Upper lobe of right lung (tissue), 1 donor: ENCODE data around the gene RUNX1. TPM values are rescaled to one million over a fixed set of nuclear protein-coding genes. Genes with fewer than 3 reads are reported as not detected.

Source experiments
- ATAC-seq: fragments of 200-7000 bp; cut with Tn5 transposase; one replicate; pipeline ENCODE4 v1.9.1; 2020; ENCODE audit warnings: mild to moderate bottlenecking, moderate library complexity
- DNase-seq: peaks from one replicate; pipeline ENCODE4 v3.0.0-alpha.2; 2020
- H3K27ac ChIP-seq: fragments of 200-600 bp; one replicate; pipeline ENCODE4 v1.8.0; 2022
- H3K27me3 ChIP-seq: fragments of 200-600 bp; one replicate; pipeline ENCODE4 v1.8.0; 2022; ENCODE audit warnings: mild to moderate bottlenecking
- H3K36me3 ChIP-seq: fragments of 200-600 bp; one replicate; pipeline ENCODE4 v1.8.0; 2022
- H3K4me1 ChIP-seq: fragments of 200-600 bp; one replicate; pipeline ENCODE4 v1.8.0; 2022
- H3K4me3 ChIP-seq: fragments of 200-600 bp; one replicate; pipeline ENCODE4 v1.8.0; 2022; ENCODE audit warnings: mild to moderate bottlenecking
- H3K9me3 ChIP-seq: fragments of 200-600 bp; one replicate; pipeline ENCODE4 v1.8.0; 2022
- intact Hi-C: fragments of 100-400 bp; cut with DNase I; formaldehyde crosslinking; loops from one replicate; pipeline ENCODE4 v1.11.0; 2022
- total RNA-seq: library from RNA; stranded (reverse); fragmentation: NEBNext Ultra II Directional; extraction: Animal tissue kit (Norgen Biotek cat#: 25700); gene quantifications from one replicate; pipeline ENCODE4 v1.2.1, GENCODE V29; 2021
- TF ChIP-seq, protein P1 (sequence below): fragments of 200-600 bp; IDR thresholded peaks from one replicate; pipeline ENCODE4 v1.8.0; 2022; ENCODE audit warnings: antibody characterized with exemption
- donor health status: DM: no; HTN: yes; CAD: no; lungs with severe emphysema.

RUNX1 gene
- total RNA-seq, 1 donor from 2014 or later: 86.9 TPM

DNA sequence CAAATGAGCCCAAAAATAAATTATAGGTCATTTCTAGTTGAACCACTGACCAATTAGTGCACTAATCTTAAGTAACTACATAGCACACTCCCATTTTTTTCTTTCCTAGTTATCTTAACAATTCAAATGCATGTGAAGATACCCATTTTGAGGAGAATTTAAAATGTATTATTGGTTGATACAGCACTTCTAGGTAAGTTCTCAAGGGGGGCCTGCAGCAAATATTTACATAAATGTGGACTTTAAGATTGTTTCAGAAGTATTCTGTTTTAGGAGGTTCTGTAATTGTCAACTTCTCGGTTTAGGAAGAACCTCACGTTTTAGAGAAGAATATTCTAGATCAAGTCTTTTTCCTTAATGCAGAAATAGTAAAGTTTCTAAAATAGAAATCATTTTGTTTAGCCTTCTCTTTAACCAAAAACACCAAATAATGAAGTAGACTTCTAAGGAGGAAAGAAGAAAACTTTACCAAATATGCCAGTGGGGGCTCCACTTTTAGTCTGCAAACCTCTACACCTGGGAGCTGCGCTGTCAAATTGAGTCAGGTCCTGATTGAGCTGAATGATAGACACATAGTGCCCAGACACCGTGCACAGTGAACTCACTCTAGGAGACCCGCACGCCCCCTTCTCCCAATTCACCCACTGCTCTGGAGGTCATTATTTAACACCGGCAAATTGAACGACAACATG, 144.4 kb downstream of the RUNX1 start:
- Histone ChIP-seq H3K4me3 (no peak overlapping the region), H3K9me3 (no peaks in the 10 kb centered on the region), H3K36me3 (no peaks in the 10 kb centered on the region), H3K27ac (no peak overlapping the region), H3K27me3 (no peaks in the 10 kb centered on the region), H3K4me1 (peaks cover 9% of the 10 kb centered on the region)
- DNase-seq (no peak), ATAC-seq (no peak)
- intact Hi-C loops: no loop called here
- TF ChIP-seq, protein P1, sequence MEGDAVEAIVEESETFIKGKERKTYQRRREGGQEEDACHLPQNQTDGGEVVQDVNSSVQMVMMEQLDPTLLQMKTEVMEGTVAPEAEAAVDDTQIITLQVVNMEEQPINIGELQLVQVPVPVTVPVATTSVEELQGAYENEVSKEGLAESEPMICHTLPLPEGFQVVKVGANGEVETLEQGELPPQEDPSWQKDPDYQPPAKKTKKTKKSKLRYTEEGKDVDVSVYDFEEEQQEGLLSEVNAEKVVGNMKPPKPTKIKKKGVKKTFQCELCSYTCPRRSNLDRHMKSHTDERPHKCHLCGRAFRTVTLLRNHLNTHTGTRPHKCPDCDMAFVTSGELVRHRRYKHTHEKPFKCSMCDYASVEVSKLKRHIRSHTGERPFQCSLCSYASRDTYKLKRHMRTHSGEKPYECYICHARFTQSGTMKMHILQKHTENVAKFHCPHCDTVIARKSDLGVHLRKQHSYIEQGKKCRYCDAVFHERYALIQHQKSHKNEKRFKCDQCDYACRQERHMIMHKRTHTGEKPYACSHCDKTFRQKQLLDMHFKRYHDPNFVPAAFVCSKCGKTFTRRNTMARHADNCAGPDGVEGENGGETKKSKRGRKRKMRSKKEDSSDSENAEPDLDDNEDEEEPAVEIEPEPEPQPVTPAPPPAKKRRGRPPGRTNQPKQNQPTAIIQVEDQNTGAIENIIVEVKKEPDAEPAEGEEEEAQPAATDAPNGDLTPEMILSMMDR: no peak

DNA sequence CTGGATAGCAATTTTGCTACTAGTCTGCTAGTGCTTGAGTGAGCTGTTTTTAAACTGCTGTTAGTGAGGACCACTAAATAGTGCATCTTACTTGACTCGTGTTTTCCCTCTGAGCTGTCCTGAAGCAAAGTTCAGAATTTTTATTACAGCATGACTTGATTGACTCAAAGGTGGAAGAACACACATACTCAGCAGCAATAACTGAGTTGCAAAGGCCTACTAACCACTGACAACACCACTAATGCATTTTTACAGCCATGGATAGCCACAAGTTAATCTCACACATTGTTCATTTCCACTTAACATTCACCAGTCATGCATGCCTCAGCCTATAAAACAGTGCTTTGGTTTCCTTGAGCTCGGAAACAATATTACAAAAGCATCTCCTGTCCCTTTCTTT, 148.7 kb downstream of the RUNX1 start:
- no peak for ATAC-seq
- intact Hi-C loops: no loop called here
- TF ChIP-seq, protein P1: no peak

DNA sequence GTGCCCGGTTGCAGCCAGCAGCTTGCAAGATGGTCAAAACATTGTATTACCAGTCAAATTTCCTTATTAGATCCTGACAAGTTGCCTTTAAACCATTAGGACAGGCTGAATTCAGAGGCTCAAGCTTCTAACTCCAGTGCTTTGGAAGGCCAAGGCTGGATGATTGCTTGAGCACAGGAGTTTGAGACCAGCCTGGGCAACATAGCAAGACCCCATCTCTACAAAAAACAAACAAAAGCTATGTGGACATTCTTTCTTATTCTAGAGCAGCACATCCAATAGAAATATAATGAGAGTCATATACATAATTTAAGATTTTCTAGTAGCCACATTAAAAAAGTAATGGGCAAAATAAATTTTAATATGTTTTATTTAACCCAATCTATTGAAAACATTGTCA, 149.3 kb downstream of the RUNX1 start:
- TF ChIP-seq, protein P1: no peak
- intact Hi-C loops: no loop called here
- no peak for DNase-seq
- no peak for ATAC-seq
- Histone ChIP-seq H3K27me3 (no peaks in the 10 kb centered on the region), H3K4me3 (no peak overlapping the region), H3K9me3 (no peaks in the 10 kb centered on the region), H3K27ac (no peak overlapping the region), H3K4me1 (no peaks in the 10 kb centered on the region), H3K36me3 (no peaks in the 10 kb centered on the region)

More for the DNA sequence above, 148.7 kb downstream of the RUNX1 start:
- Histone ChIP-seq H3K4me1 (no peaks in the 10 kb centered on the region), H3K4me3 (no peak overlapping the region), H3K36me3 (no peaks in the 10 kb centered on the region), H3K9me3 (no peaks in the 10 kb centered on the region), H3K27me3 (no peaks in the 10 kb centered on the region), H3K27ac (no peak overlapping the region)
- no peak for DNase-seq

DNA sequence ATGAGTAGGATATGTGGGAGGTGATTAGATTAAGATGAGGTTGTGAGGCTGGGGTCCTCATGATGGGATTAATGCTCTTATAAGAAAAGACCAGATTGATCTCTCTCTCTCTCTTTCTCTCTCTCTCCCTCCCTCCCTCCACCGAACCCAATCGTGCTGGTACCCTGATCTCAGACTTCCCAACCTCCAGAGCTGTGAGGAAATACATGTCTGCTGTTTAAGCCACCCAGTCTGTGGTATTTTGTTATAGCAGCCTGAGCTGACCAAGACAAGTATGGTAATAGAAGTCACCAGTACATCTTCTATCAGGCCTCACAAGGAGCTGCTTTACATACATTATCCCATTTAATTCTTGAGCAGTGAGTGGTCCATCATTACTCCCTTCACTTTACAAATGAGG, 149.8 kb downstream of the RUNX1 start:
- ATAC-seq (no peak), DNase-seq (no peak)
- intact Hi-C loops: no loop called here
- H3K27ac ChIP-seq: no peak overlapping the region
- no peaks in the 10 kb centered on the region for H3K36me3 ChIP-seq
- no peak overlapping the region for H3K4me3 ChIP-seq
- H3K4me1 ChIP-seq: no peaks in the 10 kb centered on the region
- no peaks in the 10 kb centered on the region for H3K9me3 ChIP-seq
- TF ChIP-seq, protein P1: no peak
- no peaks in the 10 kb centered on the region for H3K27me3 ChIP-seq

DNA sequence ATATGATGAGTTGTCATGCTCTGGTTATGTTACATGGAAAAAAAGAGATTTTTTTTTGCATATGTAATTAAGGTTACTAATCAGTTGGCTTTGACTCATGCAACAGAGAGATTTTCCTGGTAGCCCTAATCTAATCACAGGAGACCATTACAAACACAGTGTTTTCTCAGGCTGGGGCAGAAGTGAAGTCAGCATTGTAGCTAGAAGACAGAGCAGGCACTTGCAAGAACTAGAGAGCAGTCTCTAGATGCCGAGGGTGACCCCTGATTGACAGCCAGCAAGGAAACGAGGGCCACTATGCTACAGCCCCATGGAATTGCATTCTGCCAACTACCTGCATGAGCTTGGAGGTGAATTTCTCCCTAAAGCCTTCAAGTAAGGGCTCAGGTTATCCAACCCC, 151.3 kb downstream of the RUNX1 start:
- no peak overlapping the region for H3K27ac ChIP-seq
- TF ChIP-seq, protein P1: no peak
- H3K4me3 ChIP-seq: no peak overlapping the region
- DNase-seq (no peak), ATAC-seq (no peak)
- intact Hi-C loops: no loop called here
- peaks cover 11% of the 10 kb centered on the region for H3K27me3 ChIP-seq
- H3K36me3 ChIP-seq: no peaks in the 10 kb centered on the region
- no peaks in the 10 kb centered on the region for H3K9me3 ChIP-seq
- H3K4me1 ChIP-seq: no peaks in the 10 kb centered on the region

DNA sequence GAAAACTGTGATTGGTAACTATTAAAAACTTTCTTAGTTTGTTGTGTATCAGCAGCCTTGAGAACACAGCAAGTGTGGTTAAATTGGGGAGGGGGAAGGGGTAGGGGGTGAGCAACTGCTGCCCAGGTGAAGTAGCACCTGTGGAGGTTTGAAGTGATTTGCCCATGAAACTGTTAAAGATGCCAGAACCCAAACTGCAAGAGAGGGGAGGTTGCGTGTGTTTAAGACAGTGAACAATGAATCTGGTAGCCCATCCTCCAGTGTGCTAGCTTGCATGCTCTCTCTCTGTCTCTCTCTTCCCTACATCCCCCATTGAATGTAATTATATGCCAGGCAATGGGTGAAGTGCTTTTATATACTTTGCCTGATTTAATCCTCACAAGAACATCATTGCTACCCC, 154.7 kb downstream of the RUNX1 start:
- intact Hi-C loops: no loop called here
- H3K27me3 ChIP-seq: peaks cover 33% of the 10 kb centered on the region
- no peak overlapping the region for H3K4me3 ChIP-seq
- ATAC-seq (no peak), DNase-seq (no peak)
- H3K36me3 ChIP-seq: no peaks in the 10 kb centered on the region
- peaks cover 9% of the 10 kb centered on the region for H3K4me1 ChIP-seq
- H3K27ac ChIP-seq: no peak overlapping the region
- TF ChIP-seq, protein P1: no peak
- no peaks in the 10 kb centered on the region for H3K9me3 ChIP-seq
